T-helper 9 cell (primary cell): ENCODE data around the gene MACIR.
"Not testable (repeated sequence)": the region's sequence is repeated elsewhere in the genome, so short reads cannot be mapped to it uniquely, and the experiment has no call there.

Source experiments
- DNase-seq: peaks from one replicate; pipeline ENCODE4 v3.0.0-alpha.2; 2020
- total RNA-seq, 2 donors: gene quantifications; one replicate each; lab custom pipeline; 2026; lab: John Stamatoyannopoulos, UW

Gene MACIR, protein sequence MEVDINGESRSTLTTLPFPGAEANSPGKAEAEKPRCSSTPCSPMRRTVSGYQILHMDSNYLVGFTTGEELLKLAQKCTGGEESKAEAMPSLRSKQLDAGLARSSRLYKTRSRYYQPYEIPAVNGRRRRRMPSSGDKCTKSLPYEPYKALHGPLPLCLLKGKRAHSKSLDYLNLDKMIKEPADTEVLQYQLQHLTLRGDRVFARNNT
- 2.4 to 6.6 reads per million in 2 donors for total RNA-seq

DNA sequence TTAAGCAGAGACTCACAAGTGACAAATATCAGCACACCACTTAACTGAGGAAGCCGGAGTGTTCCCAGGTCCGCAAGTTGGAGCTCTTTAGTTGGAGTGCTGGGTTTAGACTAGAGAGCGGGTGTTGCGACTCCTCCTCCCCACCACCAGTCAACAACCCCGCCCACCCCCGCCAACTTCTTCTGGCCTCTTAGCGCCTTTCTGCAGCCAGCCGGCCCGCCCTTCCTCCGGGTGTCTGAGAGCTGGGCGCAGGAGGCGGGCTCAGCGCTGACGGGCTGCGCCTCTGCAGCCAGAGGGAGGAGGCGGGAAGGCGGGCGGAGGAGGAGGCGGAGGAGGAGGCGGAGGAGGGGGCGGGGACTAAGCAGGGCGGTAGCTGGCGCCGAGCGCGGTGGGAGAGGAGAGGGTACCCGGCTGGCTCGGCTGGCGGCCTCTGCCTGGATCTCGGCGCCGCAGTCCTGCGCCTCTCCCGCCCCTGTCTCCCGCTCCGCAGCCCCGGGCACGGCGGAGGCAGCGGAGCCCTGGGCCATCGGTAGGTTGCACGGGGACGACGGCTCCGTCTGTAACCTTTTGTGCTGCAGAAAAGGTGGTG, at the start of gene MACIR:
Gene MACIR (plus strand): TSS at position 396 of the 589 bp plus-strand sequence. CDS start 17,157 bp downstream, outside the sequence.
- DNase-seq = peak; percentile 93

DNA sequence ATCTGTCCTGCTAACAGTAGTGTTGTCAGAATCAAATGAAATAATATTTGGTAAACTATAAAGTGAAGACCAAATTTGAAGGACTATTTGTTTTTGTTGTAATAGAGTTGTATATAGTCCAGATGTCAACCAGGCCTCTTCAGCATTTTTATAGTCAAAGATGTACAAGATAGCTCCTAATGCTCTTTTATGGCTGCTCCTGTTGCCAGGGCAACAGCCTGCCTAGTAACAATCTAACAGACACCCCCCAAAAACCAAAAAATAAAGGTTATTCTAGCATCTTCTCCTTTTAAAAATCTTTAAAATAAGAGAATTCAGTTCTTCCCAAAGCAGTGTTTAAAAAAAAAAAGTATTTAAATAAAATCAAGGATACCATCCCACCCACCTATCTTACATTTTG, 49.5 kb upstream of the MACIR start:
- DNase-seq = no peak

DNA sequence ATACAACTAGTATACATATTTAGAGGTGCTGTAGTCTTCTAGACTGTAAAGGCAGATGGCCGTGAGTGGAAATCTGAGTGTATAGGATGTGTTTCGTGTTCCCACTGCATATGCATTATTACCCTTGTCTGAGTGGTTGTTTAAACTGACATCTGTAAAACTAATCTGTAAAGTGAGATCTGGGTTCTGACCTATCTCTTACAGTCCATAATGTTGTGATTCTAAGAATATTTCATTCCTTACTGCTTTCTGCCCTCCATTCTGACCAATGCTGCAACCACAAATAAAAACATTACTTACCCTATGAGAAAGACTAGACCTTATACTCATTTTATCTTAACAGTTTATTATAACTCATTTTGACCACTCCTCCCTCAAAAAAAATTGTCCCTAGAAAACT, 47.6 kb upstream of the MACIR start:
- DNase-seq = no peak

DNA sequence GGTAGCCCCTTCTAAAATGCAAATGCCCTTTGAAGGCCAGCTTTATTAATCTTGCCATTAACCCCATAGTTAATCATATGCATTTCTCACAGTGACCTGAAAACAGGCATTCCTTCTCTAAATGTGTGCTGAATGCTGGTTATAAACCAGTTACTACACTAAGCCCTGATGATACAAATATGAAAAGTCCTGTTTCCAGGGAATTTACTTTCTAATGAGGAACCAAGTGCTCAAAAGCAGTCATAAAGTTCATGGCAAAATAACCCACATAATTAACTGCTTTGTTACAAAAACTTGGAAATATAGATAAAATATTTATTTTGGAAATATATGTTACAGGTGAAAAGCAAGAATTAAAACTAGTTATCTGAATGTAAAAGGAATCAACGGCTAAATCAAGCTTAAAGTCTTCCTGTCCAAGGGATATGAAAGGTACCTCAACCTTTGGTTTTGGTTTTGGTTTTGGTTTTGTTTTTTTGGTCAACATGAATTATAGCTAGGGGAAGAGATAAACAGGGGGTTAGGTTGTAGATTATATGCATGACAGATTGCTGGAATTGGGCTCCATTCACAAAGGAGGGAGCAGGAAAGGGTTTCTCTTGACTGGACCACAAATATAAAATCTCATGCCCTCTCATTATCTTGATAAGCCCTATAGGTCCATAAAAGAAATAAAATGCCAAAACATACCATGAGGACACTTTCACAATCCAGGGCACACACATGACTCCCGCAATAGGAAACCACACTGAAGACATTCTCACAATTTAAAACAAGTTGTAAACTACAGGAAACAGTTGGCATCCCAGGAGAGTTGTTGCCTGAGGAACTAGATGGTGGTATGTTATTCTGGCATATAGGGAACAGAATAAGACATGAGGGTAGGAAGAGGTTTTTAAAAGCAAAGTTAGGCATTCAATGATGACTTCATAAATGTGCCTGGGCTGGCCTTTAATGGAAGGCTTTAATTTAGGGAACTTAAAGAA, 46.7 kb upstream of the MACIR start:
- DNase-seq = no peak

DNA sequence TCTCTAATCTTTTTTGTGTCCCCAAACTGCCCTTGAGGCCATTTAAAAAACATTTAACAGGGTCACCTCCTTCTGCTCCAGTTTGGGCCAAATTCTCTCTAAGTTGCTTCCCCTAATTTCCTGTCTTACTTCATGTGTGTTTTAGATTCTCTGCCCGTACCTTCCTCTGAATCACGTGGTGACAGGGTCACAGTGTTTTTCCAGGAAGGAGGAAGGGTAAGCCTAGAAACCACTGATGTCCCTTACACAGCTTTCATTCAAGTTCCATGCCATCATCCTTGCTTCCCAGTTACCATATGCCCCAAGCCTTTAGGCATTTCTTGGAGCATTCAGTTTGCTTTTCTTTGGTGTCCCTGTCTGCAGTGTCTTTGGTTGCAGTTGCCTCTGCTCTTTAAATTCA, 42.4 kb upstream of the MACIR start:
- DNase-seq = no peak

DNA sequence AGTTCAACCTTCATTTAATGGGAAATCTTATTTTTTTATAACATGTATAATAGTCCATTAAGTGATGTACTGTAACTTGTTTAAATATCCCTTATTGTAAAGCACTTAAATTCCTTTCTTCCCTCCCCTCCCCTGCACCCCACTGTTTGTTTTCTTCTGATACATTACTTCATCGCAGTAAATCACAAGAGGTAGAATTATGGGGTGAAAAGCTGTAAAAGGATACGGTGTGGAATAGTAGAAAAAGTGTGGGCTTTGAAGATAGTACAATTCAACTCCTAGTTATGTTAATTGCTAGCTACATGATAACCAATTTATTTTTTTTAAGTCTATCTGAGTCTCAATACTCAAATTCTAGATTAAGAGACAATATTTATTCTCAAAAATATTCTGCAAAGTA, 41.9 kb upstream of the MACIR start:
- no peak for DNase-seq

- no peak for DNase-seq
Measured at GRCh38 chr5:103217101-103217500, 41.5 kb upstream of the MACIR start.

- DNase-seq = no peak
Measured at GRCh38 chr5:103218164-103218563, 40.4 kb upstream of the MACIR start.

DNA sequence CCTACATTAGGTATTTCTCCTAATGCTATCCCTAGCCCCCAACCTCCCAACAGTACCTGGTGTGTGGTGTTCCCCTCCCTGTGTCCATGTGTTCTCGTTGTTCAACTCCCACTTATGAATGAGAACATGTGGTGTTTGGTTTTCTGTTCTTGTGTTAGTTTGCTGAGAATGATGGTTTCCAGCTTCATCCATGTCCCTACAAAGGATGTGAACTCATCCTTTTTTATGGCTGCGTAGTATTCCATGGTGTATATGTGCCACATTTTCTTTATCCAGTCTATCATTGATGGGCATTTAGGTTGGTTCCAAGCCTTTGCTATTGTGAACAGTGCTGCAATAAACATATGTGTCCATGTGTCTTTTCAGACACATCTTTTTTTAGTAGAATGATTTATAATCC, 39.5 kb upstream of the MACIR start:
- not testable (repeated sequence) for DNase-seq

DNA sequence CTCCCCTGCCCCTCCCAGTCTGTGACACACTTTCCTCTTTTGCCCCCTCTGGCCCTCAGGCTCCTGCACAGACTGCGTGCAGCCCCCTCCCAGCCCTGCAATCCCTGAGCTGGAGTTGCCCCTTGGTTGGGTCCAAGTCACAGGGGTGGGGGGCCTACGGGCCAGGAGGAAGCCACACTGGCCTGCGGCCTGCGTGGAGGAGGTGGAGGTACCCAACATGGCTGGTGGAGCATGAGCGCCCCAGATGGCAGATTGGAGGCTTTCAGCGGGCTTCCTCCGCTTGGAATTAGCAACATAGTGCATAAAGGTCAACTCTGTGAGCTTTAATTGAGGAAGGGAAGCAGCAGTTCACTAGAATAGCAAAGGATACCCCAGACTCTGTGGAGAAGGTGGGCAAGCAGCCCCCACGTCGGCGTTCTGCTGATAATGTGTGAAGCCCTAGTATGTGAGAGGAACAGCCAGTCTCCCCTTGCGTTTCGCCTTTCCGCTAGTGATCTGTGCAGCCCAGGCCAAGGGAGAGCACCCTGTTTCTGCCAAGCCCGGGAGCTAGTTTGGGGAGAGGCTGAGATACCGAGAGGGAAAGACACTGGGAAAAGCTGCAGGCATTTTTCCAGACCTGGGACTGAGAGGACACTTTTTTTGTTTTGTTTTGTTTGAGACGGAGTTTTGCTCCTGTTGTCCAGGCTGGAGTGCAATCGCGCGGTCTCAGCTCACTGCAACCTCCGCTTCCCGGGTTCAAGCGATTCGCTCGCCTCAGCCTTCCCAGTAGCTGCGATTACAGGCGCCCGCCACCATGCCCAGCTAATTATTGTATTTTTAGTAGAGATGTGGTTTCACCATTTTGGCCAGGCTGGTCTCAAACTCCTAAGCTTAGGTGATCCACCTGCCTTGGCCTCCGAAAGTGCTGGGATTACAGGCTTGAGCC, 35.3 kb upstream of the MACIR start:
- DNase-seq = no peak

GRCh38 chr5:103224118-103224893, 34.3 kb upstream of the MACIR start:
- no peak for DNase-seq

DNA sequence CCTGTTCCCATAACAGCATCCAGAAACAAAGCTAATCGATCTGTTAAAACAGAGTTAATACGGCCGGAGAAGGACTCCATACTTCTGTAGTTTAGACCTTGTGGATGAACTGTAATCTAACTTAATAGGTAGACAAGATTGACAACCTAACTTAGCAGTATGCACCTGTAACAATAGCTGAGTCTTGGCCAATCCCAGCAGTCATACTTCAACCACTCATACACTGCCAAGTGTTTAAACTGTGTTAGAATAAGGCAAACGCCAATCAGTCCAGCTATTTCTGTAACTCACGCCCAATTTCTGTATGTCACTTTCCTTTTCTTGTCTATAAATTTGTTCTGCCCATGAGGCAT, 33.7 kb upstream of the MACIR start:
- no peak for DNase-seq

GRCh38 chr5:103228061-103228460, 30.5 kb upstream of the MACIR start:
- DNase-seq = no peak

DNA sequence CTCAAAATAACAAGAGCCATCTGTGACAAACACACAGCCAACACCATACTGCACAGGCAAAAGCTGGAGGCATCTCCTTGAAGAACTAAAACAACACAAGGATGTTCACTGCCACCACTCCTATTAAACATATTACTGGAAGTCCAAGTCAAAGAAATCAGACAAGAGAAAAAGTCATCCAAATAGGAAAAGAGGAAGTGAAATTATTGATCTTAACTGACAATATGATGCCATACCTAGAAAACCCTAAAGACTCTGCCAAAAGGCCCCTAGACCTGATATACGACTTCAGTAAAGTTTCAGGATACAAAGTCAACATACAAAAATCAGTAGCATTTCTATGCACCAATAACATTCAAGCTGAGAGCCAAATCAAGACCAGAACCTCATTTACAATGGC, 30.0 kb upstream of the MACIR start:
- no peak for DNase-seq

GRCh38 chr5:103232393-103232999, 26.1 kb upstream of the MACIR start:
- DNase-seq = no peak

GRCh38 chr5:103234239-103234975, 24.2 kb upstream of the MACIR start:
- DNase-seq = no peak

DNA sequence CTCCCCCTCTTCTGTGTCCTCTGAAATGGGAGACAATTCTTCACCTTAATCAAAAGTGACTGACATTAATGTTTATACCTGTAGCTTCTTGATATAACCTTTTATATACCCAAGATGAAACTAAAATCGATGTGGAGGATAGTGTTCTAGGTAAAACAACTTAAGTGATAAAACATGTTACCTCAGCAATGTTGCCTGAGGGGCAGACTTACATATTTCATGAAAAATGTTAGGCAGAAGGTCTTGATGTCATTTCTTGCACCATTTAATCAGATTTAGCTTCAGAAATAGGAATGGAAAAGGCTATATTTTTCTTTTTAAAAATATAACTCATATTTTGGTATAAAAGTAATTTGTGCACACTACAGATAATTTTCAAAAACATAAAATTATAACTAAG, 22.7 kb upstream of the MACIR start:
- DNase-seq = no peak

- DNase-seq = no peak
Measured at GRCh38 chr5:103237778-103238177, 20.8 kb upstream of the MACIR start.

DNA sequence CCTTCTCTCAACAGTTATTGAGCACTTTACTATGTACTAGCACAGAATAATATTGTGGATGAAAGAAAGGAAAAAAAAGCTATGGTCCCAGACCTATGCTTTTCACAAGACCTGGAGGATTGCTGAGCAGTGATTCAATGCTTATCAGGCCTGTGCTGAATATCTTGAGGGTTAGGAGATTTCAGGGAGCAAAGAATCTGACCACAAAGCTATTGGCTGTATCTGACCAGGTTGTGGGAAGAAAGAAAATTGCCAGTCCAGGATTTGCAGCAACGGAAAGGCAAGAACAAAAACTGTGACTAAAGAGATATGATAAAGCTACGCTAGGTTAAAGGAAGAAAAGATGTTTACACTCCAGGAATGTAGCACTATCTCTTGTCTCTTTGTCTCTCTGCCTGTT, 14.9 kb upstream of the MACIR start:
- DNase-seq = no peak

DNA sequence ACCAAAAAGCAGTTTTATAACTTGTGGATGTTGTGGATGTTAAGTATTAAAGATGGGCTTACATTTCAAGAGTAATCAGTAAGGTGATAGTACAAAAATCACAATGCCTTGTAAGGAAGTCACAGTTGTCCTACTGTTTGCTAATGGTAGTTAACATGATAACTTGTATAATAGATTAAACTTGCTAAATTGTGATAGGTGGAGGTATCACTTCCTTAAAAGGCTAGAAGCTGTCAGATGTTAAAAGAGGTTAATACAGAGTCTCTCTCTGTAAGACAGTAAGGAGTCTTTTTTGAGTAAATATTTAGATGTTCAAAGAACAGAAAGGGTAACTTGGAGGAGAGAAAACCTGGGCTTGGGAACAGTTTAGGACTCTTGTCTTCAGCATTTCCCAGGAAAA, 14.2 kb upstream of the MACIR start:
- no peak for DNase-seq

DNA sequence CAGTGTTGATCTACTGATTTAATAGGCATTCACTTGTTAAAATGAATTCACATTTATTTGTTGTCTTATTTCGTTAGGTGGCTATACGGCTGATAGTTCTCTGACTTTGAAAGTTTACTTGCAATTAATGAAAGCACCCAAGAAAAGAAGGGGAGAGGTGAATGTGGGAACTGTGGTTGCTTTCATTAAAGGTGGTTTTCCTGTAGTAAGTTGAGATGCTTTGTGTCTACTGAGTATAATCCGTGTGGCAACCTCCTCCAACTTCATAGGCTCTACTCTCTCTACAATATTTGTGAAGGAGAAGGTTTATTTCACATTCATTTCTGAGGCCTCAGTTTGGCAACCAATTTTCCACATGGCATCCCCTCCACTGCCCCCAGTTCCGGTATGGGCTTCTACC, 12.8 kb upstream of the MACIR start:
- no peak for DNase-seq
